K562 (cell line): ENCODE data around the gene PAN2. TPM values are rescaled to one million over a fixed set of nuclear protein-coding genes. Genes with fewer than 3 reads are reported as not detected.

Experiments
- ADNP ChIP-seq: fragments of 200-800 bp; sonication (Bioruptor generic); IDR thresholded peaks from 2 replicates; pipeline ENCODE4 v1.6.1; 2016; ENCODE audit warnings: missing genetic modification characterization, missing compliant biosample characterization
- CBX1 ChIP-seq: sonication (generic); IDR thresholded peaks from 2 replicates; pipeline ENCODE4 v1.6.1; 2016; ENCODE audit warnings: antibody characterized with exemption, low read depth, mild to moderate bottlenecking
- ETV5 ChIP-seq: sonication (generic); formaldehyde crosslinking; IDR thresholded peaks from 2 replicates; pipeline ENCODE4 v1.4.0; 2020; ENCODE audit warnings: low read depth, mild to moderate bottlenecking, missing genetic modification reagents
- JUNB ChIP-seq: fragments of 450-650 bp; formaldehyde crosslinking; conservative IDR thresholded peaks from 2 replicates; pipeline ENCODE4 v1.4.0; 2020; ENCODE audit warnings: mild to moderate bottlenecking
- KDM4B ChIP-seq, 2 experiments: fragments of 450-650 bp in 1 of 2; sonication (generic) in 1 of 2; IDR thresholded peaks; 2 replicates each; pipeline ENCODE4 v1.6.1; 2016 to 2017; ENCODE audit warnings: borderline replicate concordance in 2 of 2, antibody characterized with exemption in 1 of 2, low read depth in 1 of 2, mild to moderate bottlenecking in 1 of 2
- KDM5B ChIP-seq: fragments of 200-600 bp; sonication (generic); IDR thresholded peaks from 2 replicates; pipeline ENCODE4 v1.6.1; 2012; ENCODE audit warnings: low read depth, mild to moderate bottlenecking, moderate library complexity, low read length, control low read depth, inconsistent platforms; ENCODE audit not compliant: insufficient replicate concordance
- NONO ChIP-seq, 2 experiments: fragments of 200-400 bp in 1 of 2; fragments of 450-650 bp in 1 of 2; formaldehyde crosslinking in 1 of 2; IDR thresholded peaks; 2 replicates each; pipeline ENCODE4 v1.6.1; 2017; ENCODE audit warnings: low read depth in 2 of 2, mild to moderate bottlenecking in 2 of 2, moderate library complexity in 2 of 2, low read length in 1 of 2
- SMARCE1 ChIP-seq: fragments of 450-650 bp; IDR thresholded peaks from 2 replicates; pipeline ENCODE4 v1.7.1; 2016; ENCODE audit warnings: mild to moderate bottlenecking
- TFAM ChIP-seq: fragments of 250-450 bp; sonication (Bioruptor Pico); conservative IDR thresholded peaks from 2 replicates; pipeline ENCODE4 v1.5.0; 2021; ENCODE audit warnings: mild to moderate bottlenecking, moderate library complexity
- TOE1 ChIP-seq, 2 experiments: fragments of 450-650 bp in 1 of 2; sonication (generic) in 1 of 2; formaldehyde crosslinking in 1 of 2; IDR thresholded peaks; 2 replicates each; pipeline versions ENCODE4 v1.7.1 to v1.8.0; 2016 to 2022; ENCODE audit warnings: borderline replicate concordance in 2 of 2, mild to moderate bottlenecking in 2 of 2, antibody characterized with exemption in 1 of 2, inconsistent platforms in 1 of 2, low read depth in 1 of 2, missing genetic modification reagents in 1 of 2, moderate library complexity in 1 of 2
- ZBTB8A ChIP-seq: fragments of 450-650 bp; IDR thresholded peaks from 2 replicates; pipeline ENCODE4 v1.6.1; 2018; ENCODE audit warnings: mild to moderate bottlenecking, moderate library complexity; ENCODE audit not compliant: partially characterized antibody
- ZNF444 ChIP-seq: fragments of 250-450 bp; sonication (Bioruptor Pico); IDR thresholded peaks from 2 replicates; pipeline ENCODE4 v1.4.0; 2020; ENCODE audit warnings: mild to moderate bottlenecking, moderate library complexity
- ZNF561 ChIP-seq: fragments of 450-650 bp; formaldehyde crosslinking; conservative IDR thresholded peaks from 2 replicates; pipeline ENCODE4 v1.4.0; 2020; ENCODE audit warnings: mild to moderate bottlenecking, moderate library complexity
- ZNF644 ChIP-seq: fragments of 200-800 bp; sonication (Bioruptor generic); IDR thresholded peaks from 2 replicates; pipeline ENCODE4 v1.6.1; 2016; ENCODE audit warnings: low read depth, missing genetic modification characterization, missing compliant biosample characterization
- polyA plus RNA-seq, 8 experiments: library from polyadenylated mRNA; depleted of rRNA in 4 of 8; stranded (reverse) in 5 of 8; unstranded in 3 of 8; fragments of >200 nt; fragmentation: Nextera tagmentation in 2 of 8; fragmentation: Illumina TruSeq in 1 of 8; extraction: Ambion mirVana in 2 of 8; extraction: Trizol in 1 of 8; gene quantifications; 2 replicates each; pipeline versions ENCODE4 v1.2.1 to v1.2.3, GENCODE V29; 2011 to 2014; ENCODE audit warnings: inconsistent platforms in 1 of 8, missing spikeins in 1 of 8
- total RNA-seq, 7 experiments: library from RNA; depleted of rRNA in 6 of 7; stranded (reverse); fragments of >200 nt in 6 of 7; fragmentation: Illumina TruSeq in 2 of 7; extraction: Trizol in 2 of 7; gene quantifications; 2 replicates each; pipeline versions ENCODE4 v1.2.1 to v1.2.3, GENCODE V29; 2011 to 2021; ENCODE audit warnings: low replicate concordance in 1 of 7
- TF ChIP-seq, protein P1 (sequence below): sonication (generic); formaldehyde crosslinking; IDR thresholded peaks from 2 replicates; pipeline ENCODE4 v1.8.1; 2023; ENCODE audit warnings: mild to moderate bottlenecking, missing genetic modification reagents
- TF ChIP-seq, protein P2 (sequence below): fragments of 250-450 bp; sonication (Bioruptor Pico); IDR thresholded peaks from 2 replicates; pipeline ENCODE4 v1.5.0; 2020; ENCODE audit warnings: mild to moderate bottlenecking
- TF ChIP-seq, protein P3 (sequence below): fragments of 450-650 bp; IDR thresholded peaks from 2 replicates; pipeline ENCODE4 v1.6.1; 2017; ENCODE audit warnings: antibody characterized with exemption
- TF ChIP-seq, protein P4 (sequence below): fragments of 250-450 bp; sonication (Bioruptor Pico); IDR thresholded peaks from 2 replicates; pipeline ENCODE4 v1.5.0; 2021

PAN2 gene
- total and polyA plus RNA-seq, 9 of the 15 experiments (the other 6 are each of a cell fraction or from before 2014, with no cell fraction given) = 15.0 to 66.1 (median 25.9) TPM

DNA sequence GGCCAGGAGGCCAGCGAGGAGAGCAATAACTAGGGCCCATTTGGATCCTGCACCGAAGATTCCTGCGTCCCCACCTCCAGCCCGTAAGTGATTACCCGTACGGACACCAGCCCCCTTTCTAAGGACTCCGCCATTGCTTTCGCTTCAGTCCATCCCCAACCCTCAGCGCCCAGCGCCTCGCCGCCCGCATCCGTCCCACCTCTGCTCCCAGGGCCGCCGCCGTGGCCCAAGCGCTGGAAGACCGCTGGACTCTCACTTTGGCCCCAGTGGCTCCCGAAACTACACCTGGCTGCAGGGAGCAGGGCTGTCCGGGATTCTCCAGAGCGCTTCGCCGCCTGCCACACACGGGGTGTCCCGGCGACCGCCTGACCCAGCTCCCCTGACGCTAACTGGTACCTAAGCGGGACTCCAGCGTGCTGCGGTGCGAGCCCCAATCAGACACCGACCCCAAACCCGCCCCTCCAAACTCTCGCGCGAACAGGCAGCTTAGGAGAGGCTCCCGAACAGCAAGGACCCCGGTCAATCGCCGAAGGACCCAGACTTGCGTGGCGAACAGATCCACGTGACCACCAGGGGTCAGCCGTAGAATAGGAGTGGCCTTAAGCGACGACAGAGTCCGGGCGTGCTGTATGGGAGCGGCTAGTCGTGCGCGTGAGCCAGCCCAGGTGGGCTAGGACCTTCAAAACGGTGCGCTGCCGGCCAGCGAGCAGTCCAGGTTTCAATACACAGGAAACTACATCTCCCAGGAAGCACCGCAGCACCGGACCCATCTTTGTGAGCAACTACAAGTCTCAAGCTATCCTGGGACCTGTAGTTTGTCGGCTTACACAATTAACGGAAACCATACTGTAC lies 18.0 kb downstream of the PAN2 start, which contains the start of gene CNPY2 (continued):
- TF ChIP-seq TOE1 (IDR thresholded peaks at IDR 0.05; ENCODE audit: borderline replicate concordance) (peak; percentile 95), TOE1 (CRISPR knock-in tag; IDR thresholded peaks at IDR 0.05; ENCODE audit: borderline replicate concordance, low read depth) (no peak), NONO (IDR thresholded peaks at IDR 0.05; ENCODE audit: low read depth in 2 of 2, low read length in 1 of 2) (no peak; a peak in 1 of 4 replicates), KDM4B (IDR thresholded peaks at IDR 0.05; ENCODE audit: borderline replicate concordance in 2 of 2, low read depth in 1 of 2) (peak in 1 of 2 experiments; percentile 50; a peak in 1 of 4 replicates), KDM5B (peak; percentile 79), ZNF644 (peak; percentile 76; the same call in 1 of the 2 replicates), ZNF444 (CRISPR knock-in tag) (no peak), CBX1 (peak; percentile 69), JUNB (CRISPR knock-in tag) (no peak), ETV5 (no peak), SMARCE1 (peak; percentile 18; the same call in 1 of the 2 replicates), ZNF561 (CRISPR knock-in tag) (no peak), TFAM (CRISPR knock-in tag) (no peak), ZBTB8A (no peak), ADNP (no peak)
- TF ChIP-seq, protein P1, sequence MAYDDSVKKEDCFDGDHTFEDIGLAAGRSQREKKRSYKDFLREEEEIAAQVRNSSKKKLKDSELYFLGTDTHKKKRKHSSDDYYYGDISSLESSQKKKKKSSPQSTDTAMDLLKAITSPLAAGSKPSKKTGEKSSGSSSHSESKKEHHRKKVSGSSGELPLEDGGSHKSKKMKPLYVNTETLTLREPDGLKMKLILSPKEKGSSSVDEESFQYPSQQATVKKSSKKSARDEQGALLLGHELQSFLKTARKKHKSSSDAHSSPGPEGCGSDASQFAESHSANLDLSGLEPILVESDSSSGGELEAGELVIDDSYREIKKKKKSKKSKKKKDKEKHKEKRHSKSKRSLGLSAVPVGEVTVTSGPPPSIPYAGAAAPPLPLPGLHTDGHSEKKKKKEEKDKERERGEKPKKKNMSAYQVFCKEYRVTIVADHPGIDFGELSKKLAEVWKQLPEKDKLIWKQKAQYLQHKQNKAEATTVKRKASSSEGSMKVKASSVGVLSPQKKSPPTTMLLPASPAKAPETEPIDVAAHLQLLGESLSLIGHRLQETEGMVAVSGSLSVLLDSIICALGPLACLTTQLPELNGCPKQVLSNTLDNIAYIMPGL (CRISPR knock-in tag) = no peak; the same call in 1 of the 2 replicates
- TF ChIP-seq, protein P2, sequence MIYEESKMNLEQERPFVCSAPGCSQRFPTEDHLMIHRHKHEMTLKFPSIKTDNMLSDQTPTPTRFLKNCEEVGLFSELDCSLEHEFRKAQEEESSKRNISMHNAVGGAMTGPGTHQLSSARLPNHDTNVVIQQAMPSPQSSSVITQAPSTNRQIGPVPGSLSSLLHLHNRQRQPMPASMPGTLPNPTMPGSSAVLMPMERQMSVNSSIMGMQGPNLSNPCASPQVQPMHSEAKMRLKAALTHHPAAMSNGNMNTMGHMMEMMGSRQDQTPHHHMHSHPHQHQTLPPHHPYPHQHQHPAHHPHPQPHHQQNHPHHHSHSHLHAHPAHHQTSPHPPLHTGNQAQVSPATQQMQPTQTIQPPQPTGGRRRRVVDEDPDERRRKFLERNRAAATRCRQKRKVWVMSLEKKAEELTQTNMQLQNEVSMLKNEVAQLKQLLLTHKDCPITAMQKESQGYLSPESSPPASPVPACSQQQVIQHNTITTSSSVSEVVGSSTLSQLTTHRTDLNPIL (CRISPR knock-in tag) = no peak
- TF ChIP-seq, protein P3, sequence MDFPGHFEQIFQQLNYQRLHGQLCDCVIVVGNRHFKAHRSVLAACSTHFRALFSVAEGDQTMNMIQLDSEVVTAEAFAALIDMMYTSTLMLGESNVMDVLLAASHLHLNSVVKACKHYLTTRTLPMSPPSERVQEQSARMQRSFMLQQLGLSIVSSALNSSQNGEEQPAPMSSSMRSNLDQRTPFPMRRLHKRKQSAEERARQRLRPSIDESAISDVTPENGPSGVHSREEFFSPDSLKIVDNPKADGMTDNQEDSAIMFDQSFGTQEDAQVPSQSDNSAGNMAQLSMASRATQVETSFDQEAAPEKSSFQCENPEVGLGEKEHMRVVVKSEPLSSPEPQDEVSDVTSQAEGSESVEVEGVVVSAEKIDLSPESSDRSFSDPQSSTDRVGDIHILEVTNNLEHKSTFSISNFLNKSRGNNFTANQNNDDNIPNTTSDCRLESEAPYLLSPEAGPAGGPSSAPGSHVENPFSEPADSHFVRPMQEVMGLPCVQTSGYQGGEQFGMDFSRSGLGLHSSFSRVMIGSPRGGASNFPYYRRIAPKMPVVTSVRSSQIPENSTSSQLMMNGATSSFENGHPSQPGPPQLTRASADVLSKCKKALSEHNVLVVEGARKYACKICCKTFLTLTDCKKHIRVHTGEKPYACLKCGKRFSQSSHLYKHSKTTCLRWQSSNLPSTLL = no peak
- TF ChIP-seq, protein P4, sequence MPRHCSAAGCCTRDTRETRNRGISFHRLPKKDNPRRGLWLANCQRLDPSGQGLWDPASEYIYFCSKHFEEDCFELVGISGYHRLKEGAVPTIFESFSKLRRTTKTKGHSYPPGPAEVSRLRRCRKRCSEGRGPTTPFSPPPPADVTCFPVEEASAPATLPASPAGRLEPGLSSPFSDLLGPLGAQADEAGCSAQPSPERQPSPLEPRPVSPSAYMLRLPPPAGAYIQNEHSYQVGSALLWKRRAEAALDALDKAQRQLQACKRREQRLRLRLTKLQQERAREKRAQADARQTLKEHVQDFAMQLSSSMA (CRISPR knock-in tag) = no peak
